HG02970 (cell line): Measurements from ENCODE around the gene HYKK.
"Not testable (repeated sequence)": the region's sequence is repeated elsewhere in the genome, so short reads cannot be mapped to it uniquely, and the experiment has no call there.

Experiments
- ATAC-seq: cut with Tn5 transposase; IDR thresholded peaks from one replicate; pipeline ENCODE4 v1.9.1; 2021; ENCODE audit warnings: mild to moderate bottlenecking, moderate library complexity, moderate number of reproducible peaks; ENCODE audit not compliant: unreplicated experiment, low FRiP score

HYKK gene

GRCh38 chr15:78539464-78540140 is 32.2 kb downstream of the HYKK start:
- ATAC-seq = not testable (repeated sequence)

- peak; percentile 79 for ATAC-seq
Observed at GRCh38 chr15:78540141-78540870, 32.9 kb downstream of the HYKK start, which contains the start of gene PSMA4. PSMA4 (plus strand) TSS chr15:78540444; CDS start chr15:78541928, 1,484 bp downstream.

- ATAC-seq = no peak
Observed at GRCh38 chr15:78540871-78541743, 33.7 kb downstream of the HYKK start.

GRCh38 chr15:78541744-78542034 is 34.3 kb downstream of the HYKK start:
- no peak for ATAC-seq

GRCh38 chr15:78542647-78543046 is 35.3 kb downstream of the HYKK start:
- no peak for ATAC-seq

GRCh38 chr15:78550194-78550593 is 42.8 kb downstream of the HYKK start:
- no peak for ATAC-seq

DNA sequence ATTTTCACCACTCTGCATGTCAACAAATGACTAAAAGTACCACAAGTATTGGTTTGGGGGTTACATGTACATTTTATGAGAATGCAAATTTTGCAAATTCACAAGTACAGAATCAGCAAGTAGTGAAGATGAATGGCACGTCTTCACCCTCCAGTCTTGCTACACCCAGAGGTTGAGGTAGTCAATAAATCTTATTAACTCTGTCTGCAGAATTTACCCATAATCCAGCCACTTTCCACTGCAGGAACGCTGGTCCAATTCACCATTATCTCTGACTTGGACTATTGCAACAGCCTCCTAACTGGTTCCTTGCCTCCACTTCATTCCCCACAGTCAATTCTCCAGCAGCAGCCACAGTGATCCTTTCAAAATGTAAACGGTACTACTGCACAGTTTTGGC is 43.4 kb downstream of the HYKK start:
- no peak for ATAC-seq

- ATAC-seq = no peak
Observed at GRCh38 chr15:78551902-78552301, 44.5 kb downstream of the HYKK start.

DNA sequence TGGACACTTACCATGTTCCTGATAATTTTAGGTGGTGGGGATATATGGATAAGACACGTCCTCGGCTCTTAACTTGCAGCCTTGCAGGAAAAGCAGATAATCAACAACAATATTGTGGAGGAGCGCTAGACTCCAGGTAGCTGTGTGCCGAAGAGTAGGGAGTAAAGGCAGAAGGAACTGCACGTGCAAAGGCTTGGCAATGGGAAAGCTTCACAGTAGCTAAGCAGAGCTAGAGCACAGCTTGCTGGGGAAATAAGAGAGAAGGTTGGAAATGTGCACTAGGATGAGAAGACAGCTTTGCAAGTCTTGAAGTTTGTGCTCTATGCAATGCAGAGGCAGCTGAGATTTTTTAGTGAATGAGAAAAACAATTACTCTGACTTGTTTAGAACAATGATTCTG is 45.2 kb downstream of the HYKK start:
- no peak for ATAC-seq

- not testable (repeated sequence) for ATAC-seq
Observed at GRCh38 chr15:78560201-78560600, 52.8 kb downstream of the HYKK start.

- ATAC-seq = no peak
Observed at GRCh38 chr15:78561490-78561889, 54.1 kb downstream of the HYKK start.

DNA sequence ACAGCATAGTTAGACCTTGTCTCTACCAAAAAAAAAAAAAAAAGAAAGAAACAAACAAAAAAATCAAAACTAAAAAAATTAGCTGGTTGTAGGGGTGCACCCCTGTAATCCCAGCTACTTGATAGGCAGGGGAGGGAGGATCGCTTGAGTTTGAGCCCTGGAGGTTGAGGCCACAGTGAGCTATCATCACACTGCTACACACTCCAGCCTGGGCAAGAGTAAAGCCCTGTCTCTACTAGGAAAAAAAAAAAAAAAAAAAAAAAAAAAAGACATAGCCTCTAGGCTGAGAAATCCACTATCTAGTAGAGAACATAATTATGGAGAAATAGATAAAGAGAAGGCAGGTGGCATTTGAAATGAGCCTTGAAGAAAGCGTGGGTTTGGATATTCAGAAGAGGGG is 55.7 kb downstream of the HYKK start:
- ATAC-seq = no peak

- ATAC-seq = no peak
Observed at GRCh38 chr15:78564743-78565096, 57.3 kb downstream of the HYKK start.

DNA sequence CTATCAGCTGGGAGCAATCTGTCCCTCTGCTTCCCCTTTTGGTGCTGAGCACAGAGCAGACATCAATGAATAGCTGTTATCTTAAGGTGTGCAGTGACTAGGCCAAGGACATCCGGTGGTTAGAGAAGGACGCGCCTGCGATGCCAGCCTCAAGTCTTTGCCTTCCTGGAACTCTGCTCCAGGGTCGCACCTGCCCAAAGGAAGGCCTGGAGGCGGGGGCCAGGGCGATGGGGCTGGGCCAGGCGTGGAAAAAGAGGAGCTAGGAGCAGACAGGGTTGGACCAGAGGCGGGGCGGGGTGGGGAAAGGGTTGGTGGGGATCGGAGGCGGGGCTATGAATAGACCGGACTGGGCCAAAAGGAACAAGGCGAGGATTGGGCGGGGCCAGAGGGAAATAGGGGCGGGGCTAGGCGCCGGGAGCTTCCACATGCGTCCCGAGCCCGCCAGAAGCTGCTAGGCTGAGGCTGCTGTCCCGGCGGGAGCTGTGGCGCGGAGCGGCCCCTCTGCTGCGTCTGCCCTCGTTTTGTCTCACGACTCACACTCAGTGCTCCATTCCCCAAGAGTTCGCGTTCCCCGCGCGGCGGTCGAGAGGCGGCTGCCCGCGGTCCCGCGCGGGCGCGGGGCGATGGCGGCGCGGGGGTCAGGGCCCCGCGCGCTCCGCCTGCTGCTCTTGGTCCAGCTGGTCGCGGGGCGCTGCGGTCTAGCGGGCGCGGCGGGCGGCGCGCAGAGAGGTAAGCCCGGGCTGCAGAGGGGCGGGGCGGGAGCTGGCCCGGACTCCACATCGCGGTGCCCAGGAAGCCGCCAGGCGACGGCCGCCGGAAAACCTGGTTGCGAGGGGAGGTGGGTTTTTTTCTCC is 57.9 kb downstream of the HYKK start, which contains the start of gene CHRNA5:
TSS of gene CHRNA5 (plus strand) at position 424 of the 854 bp plus-strand sequence. CDS start at position 624, 200 bp downstream.
- peak; percentile 48 for ATAC-seq

GRCh38 chr15:78565951-78566774 is 58.8 kb downstream of the HYKK start:
- no peak for ATAC-seq

- ATAC-seq = no peak
Observed at GRCh38 chr15:78567531-78567930, 60.2 kb downstream of the HYKK start.

GRCh38 chr15:78570710-78571109 is 63.3 kb downstream of the HYKK start:
- no peak for ATAC-seq

GRCh38 chr15:78571382-78571781 is 64.0 kb downstream of the HYKK start:
- no peak for ATAC-seq

DNA sequence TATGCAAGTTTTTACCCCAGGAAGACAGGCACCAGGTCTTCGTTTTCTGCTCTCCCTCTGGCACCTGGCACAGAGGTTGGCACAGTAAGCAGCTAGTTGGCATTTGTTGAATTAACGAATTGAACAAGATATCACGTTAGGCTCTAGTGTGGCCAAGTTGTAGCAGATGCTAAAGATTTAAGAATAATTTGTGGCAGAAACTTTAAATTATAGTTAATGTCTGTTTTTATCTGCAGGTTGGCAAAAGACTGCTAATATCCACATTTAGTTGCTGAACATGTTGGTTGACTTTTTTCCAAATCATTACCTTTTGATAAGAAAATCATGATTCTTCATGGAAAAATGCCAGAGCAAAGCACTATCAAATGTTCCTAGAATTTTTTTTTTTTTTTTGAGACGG is 66.0 kb downstream of the HYKK start:
- no peak for ATAC-seq
